BJ (cell line): Measurements from ENCODE around the gene NHLRC3. TPM values are rescaled to one million over a fixed set of nuclear protein-coding genes. Genes with fewer than 3 reads are reported as not detected.
A peak's percentile ranks its signal among the peaks of the same experiment; 100 is the strongest.
"Not testable (repeated sequence)": the region's sequence is repeated elsewhere in the genome, so short reads cannot be mapped to it uniquely, and the experiment has no call there.

Experiments used
- CTCF ChIA-PET: fragments of 350-600 bp; formaldehyde crosslinking; extraction: SDS; loops from one replicate; lab custom pipeline; 2021; ENCODE audit warnings: antibody characterized with exemption, inconsistent platforms; lab: Yijun Ruan, JAX
- POLR2A ChIA-PET: fragments of 300-600 bp; sonication (Branson Sonifier 250); formaldehyde crosslinking; extraction: SDS; loops from one replicate; lab custom pipeline; 2021; ENCODE audit warnings: antibody characterized with exemption; lab: Charles Lee
- DNase-seq: peaks from one replicate; pipeline ENCODE4 v3.0.0-alpha.2; 2011; ENCODE audit warnings: low read depth
- H3K27me3 ChIP-seq: 2 replicates; pipeline ENCODE4 v1.6.0; 2011; ENCODE audit warnings: low read length; ENCODE audit not compliant: control insufficient read depth, insufficient read depth
- H3K36me3 ChIP-seq: 2 replicates; pipeline ENCODE4 v1.5.1; 2011; ENCODE audit warnings: low read length; ENCODE audit not compliant: control insufficient read depth, insufficient read depth
- H3K4me3 ChIP-seq: 2 replicates; pipeline ENCODE4 v1.5.1; 2011; ENCODE audit warnings: low read depth, mild to moderate bottlenecking, control low read depth, low read length
- polyA minus RNA-seq: library from RNA; depleted of rRNA, polyadenylated mRNA; stranded (reverse); fragments of >200 nt; gene quantifications from 2 replicates; pipeline ENCODE4 v1.2.3, GENCODE V29; 2011; rRNA and poly(A)+ RNA removed
- polyA plus RNA-seq: library from polyadenylated mRNA; depleted of rRNA; stranded (reverse); fragments of >200 nt; gene quantifications from 2 replicates; pipeline ENCODE4 v1.2.3, GENCODE V29; 2011; rRNA removed
- TF ChIP-seq, protein P1 (sequence below): IDR thresholded peaks from 2 replicates; pipeline ENCODE4 v1.5.1; 2011; ENCODE audit warnings: low read depth, mild to moderate bottlenecking, control low read depth, inconsistent platforms, low read length, moderate library complexity; ENCODE audit not compliant: insufficient read depth

The NHLRC3 gene
- polyA plus RNA-seq (6.8 and 12.6 TPM in 2 replicates), polyA minus RNA-seq (5.5 and 5.6 TPM in 2 replicates)

GRCh38 chr13:39037880-39038568 lies at the start of gene NHLRC3, which contains the start of gene PROSER1:
NHLRC3 (plus strand) TSS chr13:39038456; CDS start chr13:39038640, 184 bp downstream.
PROSER1 (minus strand) TSS chr13:39038089; CDS start chr13:39037242, 847 bp downstream.
- no peaks in the 10 kb centered on the region for H3K27me3 ChIP-seq
- ChIA-PET CTCF (interaction anchor here (2.4 kb wide), 1 partner anchor 10 kb away, joined by 12 read pairs; no protein-coding TSS in a partner anchor), POLR2A (interaction anchor here (0.6 kb wide), 1 partner anchor 14 kb away, joined by 4 read pairs; no protein-coding TSS in a partner anchor)
- peak within 1 kb of the TSS; percentile 92 for H3K4me3 ChIP-seq
- no peaks in the 10 kb centered on the region for H3K36me3 ChIP-seq
- TF ChIP-seq, protein P1, sequence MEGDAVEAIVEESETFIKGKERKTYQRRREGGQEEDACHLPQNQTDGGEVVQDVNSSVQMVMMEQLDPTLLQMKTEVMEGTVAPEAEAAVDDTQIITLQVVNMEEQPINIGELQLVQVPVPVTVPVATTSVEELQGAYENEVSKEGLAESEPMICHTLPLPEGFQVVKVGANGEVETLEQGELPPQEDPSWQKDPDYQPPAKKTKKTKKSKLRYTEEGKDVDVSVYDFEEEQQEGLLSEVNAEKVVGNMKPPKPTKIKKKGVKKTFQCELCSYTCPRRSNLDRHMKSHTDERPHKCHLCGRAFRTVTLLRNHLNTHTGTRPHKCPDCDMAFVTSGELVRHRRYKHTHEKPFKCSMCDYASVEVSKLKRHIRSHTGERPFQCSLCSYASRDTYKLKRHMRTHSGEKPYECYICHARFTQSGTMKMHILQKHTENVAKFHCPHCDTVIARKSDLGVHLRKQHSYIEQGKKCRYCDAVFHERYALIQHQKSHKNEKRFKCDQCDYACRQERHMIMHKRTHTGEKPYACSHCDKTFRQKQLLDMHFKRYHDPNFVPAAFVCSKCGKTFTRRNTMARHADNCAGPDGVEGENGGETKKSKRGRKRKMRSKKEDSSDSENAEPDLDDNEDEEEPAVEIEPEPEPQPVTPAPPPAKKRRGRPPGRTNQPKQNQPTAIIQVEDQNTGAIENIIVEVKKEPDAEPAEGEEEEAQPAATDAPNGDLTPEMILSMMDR: no peak
- peak; percentile 72 for DNase-seq

GRCh38 chr13:38990693-38991092 lies 47.6 kb upstream of the NHLRC3 start, which contains the start of gene STOML3:
STOML3 (minus strand) TSS chr13:38990831; CDS start chr13:38990721, 110 bp downstream.
- no peak within 1 kb of the TSS for H3K4me3 ChIP-seq
- TF ChIP-seq, protein P1: no peak
- ChIA-PET CTCF (no interaction called here), POLR2A (no interaction called here)
- no peaks in the 10 kb centered on the region for H3K27me3 ChIP-seq
- DNase-seq: no peak
- no peaks in the 10 kb centered on the region for H3K36me3 ChIP-seq

DNA sequence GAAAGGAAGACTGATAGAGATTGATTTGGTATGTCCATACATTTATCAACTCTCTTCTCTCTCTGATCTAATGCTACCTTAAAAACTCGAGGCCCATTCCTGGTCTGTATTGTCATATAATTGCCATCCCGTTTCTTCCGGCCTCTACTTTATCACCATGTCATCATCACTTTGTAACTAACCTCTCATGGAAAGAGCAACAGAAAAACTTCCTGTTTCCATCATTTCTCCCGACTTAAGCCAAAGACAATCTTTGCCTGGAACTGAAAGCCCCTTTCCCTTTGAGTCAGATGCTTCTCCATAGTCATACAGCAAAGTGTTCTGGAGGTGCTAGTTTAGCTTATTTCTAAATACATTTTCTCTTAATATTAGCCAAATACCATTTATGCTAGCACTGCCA lies 44.9 kb upstream of the NHLRC3 start:
- CTCF ChIA-PET: interaction anchor here (0.5 to 1.2 kb wide), 2 partner anchors 11 to 1005 kb away, joined by 3 read pairs; no protein-coding TSS in a partner anchor
- Histone ChIP-seq H3K27me3 (no peaks in the 10 kb centered on the region), H3K4me3 (no peak overlapping the region), H3K36me3 (no peaks in the 10 kb centered on the region)
- DNase-seq: no peak
- POLR2A ChIA-PET: no interaction called here
- TF ChIP-seq, protein P1: no peak

- no peaks in the 10 kb centered on the region for H3K27me3 ChIP-seq
- CTCF ChIA-PET: no interaction called here
- H3K36me3 ChIP-seq: no peaks in the 10 kb centered on the region
- H3K4me3 ChIP-seq: no peak overlapping the region
- POLR2A ChIA-PET: no interaction called here
- DNase-seq: no peak
- TF ChIP-seq, protein P1: no peak
Measured at GRCh38 chr13:38998739-38999138, 39.5 kb upstream of the NHLRC3 start.

- H3K4me3 ChIP-seq, DNase-seq, POLR2A ChIA-PET, H3K27me3 ChIP-seq, H3K36me3 ChIP-seq: not testable (repeated sequence)
- CTCF ChIA-PET: interaction anchor here (0.6 kb wide), 1 partner anchor 346 kb away, joined by 3 read pairs; no protein-coding TSS in a partner anchor
Measured at GRCh38 chr13:39006371-39007111, 31.7 kb upstream of the NHLRC3 start.
